Keratinocyte (primary cell): Measurements from ENCODE around the gene SOX10.

Experiments
- CTCF ChIP-seq, 3 experiments: IDR thresholded peaks in 1 of 3; conservative IDR thresholded peaks in 1 of 3; optimal IDR thresholded peaks in 1 of 3; 2 replicates in 2 of 3; 3 replicates in 1 of 3; pipeline versions ENCODE3 to v1.5.1; 2011; ENCODE audit warnings: low read length in 3 of 3, mild to moderate bottlenecking in 3 of 3, moderate library complexity in 2 of 3, control low read depth in 1 of 3, inconsistent platforms in 1 of 3; ENCODE audit not compliant: insufficient read depth in 2 of 3; ENCODE audit errors: extremely low read depth in 1 of 3
- EZH2 ChIP-seq: IDR thresholded peaks from one replicate; pipeline ENCODE4 v1.6.1; 2012; ENCODE audit warnings: inconsistent platforms, mild to moderate bottlenecking, low read length, moderate library complexity

GRCh38 chr22:37954686-37955085, 29.7 kb downstream of the SOX10 start:
- no peak for TF ChIP-seq CTCF (optimal IDR thresholded peaks at IDR 0.05 in 1 of 3, IDR thresholded peaks at IDR 0.05 in 1 of 3, conservative IDR thresholded peaks at IDR 0.05 in 1 of 3; ENCODE audit: extremely low read depth in 1 of 3, insufficient read depth in 2 of 3, low read length in 3 of 3)
- TF ChIP-seq EZH2 = no peak
